Measurements from ENCODE around the gene PIGR. TPM values are rescaled to one million over a fixed set of nuclear protein-coding genes. Genes with fewer than 3 reads are reported as not detected.

Gene PIGR
- total RNA-seq, 1 experiment from 2014 or later = not detected

DNA sequence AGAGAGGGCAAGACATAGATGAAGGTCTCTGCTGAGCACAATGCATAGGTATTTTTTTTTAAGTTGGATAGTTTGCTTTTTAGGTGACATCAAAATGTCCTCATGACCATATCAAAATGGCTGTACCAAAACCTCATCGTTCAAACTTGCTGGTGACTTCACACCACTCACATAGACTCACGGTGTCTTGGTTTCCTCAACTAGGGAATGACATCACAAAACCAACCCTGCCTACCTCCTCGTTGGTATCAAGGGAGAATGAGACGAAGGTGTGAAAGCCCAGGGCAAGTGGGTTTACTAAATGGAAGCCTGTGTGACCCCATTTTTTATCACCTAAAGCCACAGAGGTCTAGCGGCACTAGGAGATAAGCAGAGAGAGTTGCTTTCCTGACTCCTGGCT is 1.6 kb downstream of the PIGR start:
- H3K9me3 ChIP-seq (ENCODE audit: low read depth, low read length, poor library complexity, severe bottlenecking) = no peaks in the 10 kb centered on the region
- TF ChIP-seq EZH2 (IDR thresholded peaks at IDR 0.05; ENCODE audit: borderline replicate concordance, low read depth, low read length, poor library complexity, severe bottlenecking) (no peak), CTCF (conservative IDR thresholded peaks at IDR 0.05; ENCODE audit: low read depth, low read length) (no peak)
- peaks cover 56% of the 10 kb centered on the region for H3K27me3 ChIP-seq (replicated peaks; ENCODE audit: insufficient read depth, low read depth, low read length, poor library complexity)
- H3K4me3 ChIP-seq (ENCODE audit: low read depth, low read length, poor library complexity, severe bottlenecking) = no peak overlapping the region
- DNase-seq (ENCODE audit: low spot score) = no peak
- intact Hi-C loops (cut with micrococcal nuclease; ENCODE audit: unreplicated experiment) = no loop called here
- no TSS peak for BruUV-seq (replicated peaks)
- no peaks in the 10 kb centered on the region for H3K4me1 ChIP-seq (ENCODE audit: insufficient read depth, low read length, poor library complexity, severe bottlenecking)
- ChIA-PET CTCF (no interaction called here), POLR2A (ENCODE audit: low non-redundant PET) (no interaction called here)
- H3K36me3 ChIP-seq (ENCODE audit: insufficient read depth, low read length, poor library complexity, severe bottlenecking) = no peaks in the 10 kb centered on the region
- H3K27ac ChIP-seq (ENCODE audit: low read depth, low read length, poor library complexity, severe bottlenecking) = no peak overlapping the region

GRCh38 chr1:206941766-206942418 is 4.4 kb downstream of the PIGR start:
- H3K4me1 ChIP-seq (ENCODE audit: insufficient read depth, low read length, poor library complexity, severe bottlenecking) = no peaks in the 10 kb centered on the region
- no peak overlapping the region for H3K27ac ChIP-seq (ENCODE audit: low read depth, low read length, poor library complexity, severe bottlenecking)
- BruUV-seq (replicated peaks) = no TSS peak
- no peaks in the 10 kb centered on the region for H3K36me3 ChIP-seq (ENCODE audit: insufficient read depth, low read length, poor library complexity, severe bottlenecking)
- no peak for DNase-seq (ENCODE audit: low spot score)
- H3K4me3 ChIP-seq (ENCODE audit: low read depth, low read length, poor library complexity, severe bottlenecking) = no peak overlapping the region
- peaks cover 51% of the 10 kb centered on the region for H3K27me3 ChIP-seq (replicated peaks; ENCODE audit: insufficient read depth, low read depth, low read length, poor library complexity)
- POLR2A ChIA-PET (ENCODE audit: low non-redundant PET) = no interaction called here
- CTCF ChIA-PET = interaction anchor here (0.9 kb wide), 1 partner anchor 10 kb away, joined by 3 read pairs; no protein-coding TSS in a partner anchor
- no peak for TF ChIP-seq CTCF (conservative IDR thresholded peaks at IDR 0.05; ENCODE audit: low read depth, low read length)
- no peak for TF ChIP-seq EZH2 (IDR thresholded peaks at IDR 0.05; ENCODE audit: borderline replicate concordance, low read depth, low read length, poor library complexity, severe bottlenecking)
- intact Hi-C loops (cut with micrococcal nuclease; ENCODE audit: unreplicated experiment) = no loop called here
- H3K9me3 ChIP-seq (ENCODE audit: low read depth, low read length, poor library complexity, severe bottlenecking) = no peaks in the 10 kb centered on the region

GRCh38 chr1:206940588-206940936 is 5.7 kb downstream of the PIGR start:
- no peak for TF ChIP-seq CTCF (conservative IDR thresholded peaks at IDR 0.05; ENCODE audit: low read depth, low read length)
- TF ChIP-seq EZH2 (IDR thresholded peaks at IDR 0.05; ENCODE audit: borderline replicate concordance, low read depth, low read length, poor library complexity, severe bottlenecking) = no peak
- no peaks in the 10 kb centered on the region for H3K36me3 ChIP-seq (ENCODE audit: insufficient read depth, low read length, poor library complexity, severe bottlenecking)
- H3K9me3 ChIP-seq (ENCODE audit: low read depth, low read length, poor library complexity, severe bottlenecking) = no peaks in the 10 kb centered on the region
- H3K4me1 ChIP-seq (ENCODE audit: insufficient read depth, low read length, poor library complexity, severe bottlenecking) = no peaks in the 10 kb centered on the region
- no peak overlapping the region for H3K4me3 ChIP-seq (ENCODE audit: low read depth, low read length, poor library complexity, severe bottlenecking)
- ChIA-PET CTCF (no interaction called here), POLR2A (ENCODE audit: low non-redundant PET) (no interaction called here)
- DNase-seq (ENCODE audit: low spot score) = no peak
- no TSS peak for BruUV-seq (replicated peaks)
- H3K27me3 ChIP-seq (replicated peaks; ENCODE audit: insufficient read depth, low read depth, low read length, poor library complexity) = peaks cover 38% of the 10 kb centered on the region
- H3K27ac ChIP-seq (ENCODE audit: low read depth, low read length, poor library complexity, severe bottlenecking) = no peak overlapping the region
- intact Hi-C loops (cut with micrococcal nuclease; ENCODE audit: unreplicated experiment) = no loop called here

All from A673 (cell line).